Lung (tissue), 12 donors: ENCODE measurements around the gene C1QTNF6. TPM values are rescaled to one million over a fixed set of nuclear protein-coding genes. Genes with fewer than 3 reads are reported as not detected.
A peak's percentile ranks its signal among the peaks of the same experiment; 100 is the strongest.
"Not testable (repeated sequence)": the region's sequence is repeated elsewhere in the genome, so short reads cannot be mapped to it uniquely, and the experiment has no call there.

Experiments
- ATAC-seq: fragments of 200-7000 bp; cut with Tn5 transposase; one replicate; pipeline ENCODE4 v1.9.1; 2020; ENCODE audit warnings: moderate number of reproducible peaks; ENCODE audit not compliant: insufficient read depth, low FRiP score
- DNase-seq, 3 donors: peaks; one replicate each; pipeline ENCODE4 v3.0.0-alpha.2; 2013 to 2017
- H3K27ac ChIP-seq, 2 donors: one replicate each; pipeline ENCODE4 v1.5.1; 2013; ENCODE audit warnings: mild to moderate bottlenecking in 2 of 2, moderate library complexity in 2 of 2, control low read depth in 1 of 2, inconsistent platforms in 1 of 2, low read depth in 1 of 2, low read length in 1 of 2
- H3K27me3 ChIP-seq, 3 donors: one replicate each; pipeline ENCODE4 v1.5.1; 2013; ENCODE audit warnings: low read length in 2 of 3; ENCODE audit not compliant: control insufficient read depth in 3 of 3, insufficient read depth in 3 of 3
- H3K36me3 ChIP-seq, 4 donors: one replicate each; pipeline ENCODE4 v1.5.1; 2013; ENCODE audit warnings: low read length in 4 of 4, mild to moderate bottlenecking in 1 of 4, moderate library complexity in 1 of 4; ENCODE audit not compliant: control insufficient read depth in 4 of 4, insufficient read depth in 4 of 4
- H3K4me1 ChIP-seq, 5 donors: one replicate each; pipeline ENCODE4 v1.5.1; 2013; ENCODE audit warnings: low read length in 5 of 5, mild to moderate bottlenecking in 2 of 5, moderate library complexity in 1 of 5; ENCODE audit not compliant: control insufficient read depth in 5 of 5, insufficient read depth in 5 of 5
- H3K4me3 ChIP-seq: one replicate; pipeline ENCODE4 v1.5.1; 2013; ENCODE audit warnings: mild to moderate bottlenecking, control low read depth, moderate library complexity
- H3K9ac ChIP-seq, 2 donors: one replicate each; pipeline ENCODE4 v1.5.1; 2013; ENCODE audit warnings: low read length in 2 of 2, control low read depth in 1 of 2; ENCODE audit not compliant: insufficient read depth in 1 of 2
- H3K9me3 ChIP-seq, 4 donors: one replicate each; pipeline ENCODE4 v1.5.1; 2013; ENCODE audit warnings: low read length in 3 of 4, mild to moderate bottlenecking in 1 of 4, moderate library complexity in 1 of 4; ENCODE audit not compliant: control insufficient read depth in 4 of 4, insufficient read depth in 3 of 4
- CTCF ChIP-seq: IDR thresholded peaks from 2 replicates; pipeline ENCODE4 v1.5.1; 2012; ENCODE audit warnings: mild to moderate bottlenecking; ENCODE audit errors: control extremely low read depth, extremely low read depth
- WGBS, 2 donors: extraction: QIAGEN DNeasy Blood & Tissue Kit; methylation state at CpG; one replicate each; pipeline ENCODE4 v1.1.7; 2013; 5-methylcytosine and 5-hydroxymethylcytosine counted together
- polyA plus RNA-seq, 2 donors: library from polyadenylated mRNA; stranded (reverse); fragments of 200-250 nt; gene quantifications; one replicate each; pipeline ENCODE4 v1.2.1, GENCODE V29; 2013
- total RNA-seq, 2 donors: library from RNA; depleted of rRNA in 1 of 2; stranded (reverse); fragments of >200 nt in 1 of 2; gene quantifications; one replicate each; pipeline ENCODE4 v1.2.1, GENCODE V29; 2014 to 2021
- donor health status: control.
- donor health status: control.
- donor health status: Bipolar disorder and iron deficiency.
- donor health status: healthy.
- donor health status: DM: yes; HTN: yes; CAD: no.

C1QTNF6 gene
- total and polyA plus RNA-seq, 4 donors, result 3.8 to 14.0 (median 4.3) TPM

GRCh38 chr22:37171662-37172061 lies 16.4 kb downstream of the C1QTNF6 start:
- ATAC-seq (no peak), DNase-seq (no peak)
- no peak overlapping the region for H3K4me3 ChIP-seq
- no peaks in the 10 kb centered on the region for H3K9me3 ChIP-seq
- H3K27me3 ChIP-seq, result peaks cover 0 to 5% (median 2%) of the 10 kb centered on the region in 3 donors
- H3K4me1 ChIP-seq, result peaks cover 0 to 16% (median 8%) of the 10 kb centered on the region in 5 donors
- 88 to 93% methylated on average over 5 of the region's 5 CpGs for WGBS, 2 donors
- no peak overlapping the region for H3K27ac ChIP-seq
- no peak for TF ChIP-seq CTCF
- no peaks in the 10 kb centered on the region for H3K36me3 ChIP-seq
- H3K9ac ChIP-seq, result no peak overlapping the region

- ATAC-seq, H3K36me3 ChIP-seq, H3K4me1 ChIP-seq, H3K9me3 ChIP-seq, H3K27me3 ChIP-seq, H3K4me3 ChIP-seq, H3K9ac ChIP-seq, H3K27ac ChIP-seq: not testable (repeated sequence)
- 89 to 92% methylated on average over 16 of the region's 16 CpGs for WGBS, 2 donors
- DNase-seq, result peak in 2 of 3 donors; percentile 6 to 33
Observed at GRCh38 chr22:37170689-37171405, 17.2 kb downstream of the C1QTNF6 start.

- Histone ChIP-seq H3K27me3 (peaks cover 0 to 5% (median 2%) of the 10 kb centered on the region in 3 donors), H3K4me1 (peaks cover 0 to 6% (median 0%) of the 10 kb centered on the region in 5 donors), H3K36me3 (no peaks in the 10 kb centered on the region), H3K9me3 (no peaks in the 10 kb centered on the region), H3K27ac (no peak overlapping the region), H3K4me3 (no peak overlapping the region), H3K9ac (no peak overlapping the region)
- WGBS, 2 donors, result 85 to 91% methylated on average over 10 of the region's 10 CpGs
- TF ChIP-seq CTCF, result no peak
- ATAC-seq (no peak), DNase-seq (peak in 1 of 3 donors; percentile 6)
Observed at GRCh38 chr22:37169947-37170688, 17.9 kb downstream of the C1QTNF6 start.

GRCh38 chr22:37169406-37169805 lies 18.6 kb downstream of the C1QTNF6 start:
- peak in 1 of 3 donors; percentile 6 for DNase-seq
- H3K9me3 ChIP-seq, result no peaks in the 10 kb centered on the region
- H3K27ac ChIP-seq, result no peak overlapping the region
- ATAC-seq, result no peak
- no peaks in the 10 kb centered on the region for H3K36me3 ChIP-seq
- no peak overlapping the region for H3K9ac ChIP-seq
- H3K4me1 ChIP-seq, result peaks cover 0 to 6% (median 0%) of the 10 kb centered on the region in 5 donors
- H3K4me3 ChIP-seq, result no peak overlapping the region
- 87 to 88% methylated on average over 8 of the region's 8 CpGs for WGBS, 2 donors
- TF ChIP-seq CTCF, result no peak
- peaks cover 0 to 5% (median 2%) of the 10 kb centered on the region in 3 donors for H3K27me3 ChIP-seq
